HCT116 (cell line): ENCODE measurements around the gene STPG3. TPM values are rescaled to one million over a fixed set of nuclear protein-coding genes. Genes with fewer than 3 reads are reported as not detected.

ENCODE experiments used
- ATAC-seq: fragments of 200-7000 bp; cut with Tn5 transposase; 2 replicates; pipeline ENCODE4 v1.9.1; 2020; ENCODE audit warnings: mild to moderate bottlenecking, moderate library complexity
- BruUV-seq: library from RNA; stranded (reverse); fragments of 400-500 nt; replicated peaks from 2 replicates; lab custom pipeline; 2021; lab: Mats Ljungman, UMichigan
- CTCF ChIA-PET: fragments of 300-600 bp; sonication (Branson Sonifier 250); formaldehyde crosslinking; loops from one replicate; lab custom pipeline; 2021; ENCODE audit warnings: antibody characterized with exemption; lab: Charles Lee
- POLR2A ChIA-PET: fragments of 300-600, 350-600 bp; sonication (Branson Sonifier 250); formaldehyde crosslinking; loops from one replicate; lab custom pipeline; 2021; ENCODE audit warnings: antibody characterized with exemption; lab: Charles Lee
- RAD21 ChIA-PET, 2 experiments: fragments of 300-600 bp; sonication (Branson Sonifier 250); formaldehyde crosslinking; loops; one replicate each; lab custom pipeline; 2023; ENCODE audit warnings: low total read pairs in 2 of 2; ENCODE audit not compliant: uncharacterized antibody in 2 of 2, unreplicated experiment in 2 of 2, low non-redundant PET in 1 of 2; lab: Charles Lee
- DNase-seq: peaks from one replicate; pipeline ENCODE4 v3.0.0-alpha.2; 2010; ENCODE audit warnings: low read depth, low spot score
- H2AFZ ChIP-seq: fragments of 200-600 bp; shearing (Covaris generic), sonication (generic); 2 replicates; pipeline ENCODE4 v1.6.1; 2017; ENCODE audit warnings: low read depth, mixed run types, mixed read lengths, antibody characterized with exemption, low read length; ENCODE audit not compliant: poor library complexity, severe bottlenecking
- H3K27ac ChIP-seq: 2 replicates; pipeline ENCODE4 v1.5.1; 2012; ENCODE audit warnings: low read depth, low read length
- H3K27me3 ChIP-seq: fragments of 200-600 bp; sonication (generic); 2 replicates; pipeline ENCODE4 v1.6.1; 2016; ENCODE audit warnings: mixed run types, low read length, mixed read lengths; ENCODE audit not compliant: insufficient read depth
- H3K36me3 ChIP-seq, 2 experiments: fragments of 200-500 bp in 1 of 2; fragments of 200-600 bp in 1 of 2; sonication (Bioruptor generic) in 1 of 2; sonication (generic) in 1 of 2; 2 replicates each; pipeline versions ENCODE4 v1.5.1 to v1.6.1; 2014 to 2016; ENCODE audit warnings: low read length in 2 of 2, inconsistent platforms in 1 of 2, mixed read lengths in 1 of 2, mixed run types in 1 of 2; ENCODE audit not compliant: insufficient read depth in 2 of 2, control insufficient read depth in 1 of 2
- H3K4me1 ChIP-seq, 2 experiments: fragments of 200-600 bp in 1 of 2; sonication (generic) in 1 of 2; 2 replicates each; pipeline versions ENCODE4 v1.5.1 to v1.6.1; 2012 to 2017; ENCODE audit warnings: low read length in 2 of 2, inconsistent platforms in 1 of 2, mild to moderate bottlenecking in 1 of 2, mixed read lengths in 1 of 2, mixed run types in 1 of 2, moderate library complexity in 1 of 2; ENCODE audit not compliant: insufficient read depth in 2 of 2, control insufficient read depth in 1 of 2
- H3K4me2 ChIP-seq: fragments of 200-600 bp; sonication (generic); 2 replicates; pipeline ENCODE4 v1.6.1; 2017; ENCODE audit warnings: mixed run types, low read length, mixed read lengths
- H3K4me3 ChIP-seq, 2 experiments: fragments of 200-600 bp in 1 of 2; sonication (generic) in 1 of 2; replicated peaks in 1 of 2; 2 replicates each; pipeline ENCODE4 v1.5.1; 2011 to 2016; ENCODE audit warnings: low read length in 2 of 2, control low read depth in 1 of 2, low read depth in 1 of 2, mild to moderate bottlenecking in 1 of 2, mixed read lengths in 1 of 2, mixed run types in 1 of 2
- H3K79me2 ChIP-seq: fragments of 200-600 bp; sonication (generic); 2 replicates; pipeline ENCODE4 v1.6.1; 2017; ENCODE audit warnings: mild to moderate bottlenecking, mixed run types, low read length, moderate library complexity, mixed read lengths; ENCODE audit not compliant: insufficient read depth
- H3K9ac ChIP-seq: fragments of 200-600 bp; sonication (generic); 2 replicates; pipeline ENCODE4 v1.6.1; 2016; ENCODE audit warnings: low read length, mixed read lengths
- H3K9me2 ChIP-seq: fragments of 200-600 bp; sonication (generic), shearing (Covaris generic); 2 replicates; pipeline ENCODE4 v1.6.1; 2017; ENCODE audit warnings: mixed run types, mild to moderate bottlenecking, moderate library complexity; ENCODE audit not compliant: insufficient read depth
- H3K9me3 ChIP-seq, 2 experiments: fragments of 200-500 bp in 1 of 2; fragments of 200-600 bp in 1 of 2; sonication (Bioruptor generic) in 1 of 2; sonication (generic) in 1 of 2; 2 replicates each; pipeline ENCODE4 v1.6.1; 2014 to 2017; ENCODE audit warnings: low read length in 2 of 2, mixed read lengths in 2 of 2, inconsistent platforms in 1 of 2, low read depth in 1 of 2, mild to moderate bottlenecking in 1 of 2, mixed run types in 1 of 2, moderate library complexity in 1 of 2; ENCODE audit not compliant: control insufficient read depth in 1 of 2, insufficient read depth in 1 of 2
- H4K20me1 ChIP-seq: fragments of 200-600 bp; sonication (generic), shearing (Covaris generic); 2 replicates; pipeline ENCODE4 v1.6.1; 2017; ENCODE audit warnings: mixed run types, mild to moderate bottlenecking, moderate library complexity; ENCODE audit not compliant: insufficient read depth
- ATF3 ChIP-seq: IDR thresholded peaks from 2 replicates; pipeline ENCODE4 v1.6.1; 2012
- CEBPB ChIP-seq: IDR thresholded peaks from 2 replicates; pipeline ENCODE4 v1.6.1; 2012; ENCODE audit warnings: low read depth
- CTCF ChIP-seq, 3 experiments: fragments of 200-600 bp in 1 of 3; sonication (generic) in 1 of 3; IDR thresholded peaks in 2 of 3; conservative IDR thresholded peaks in 1 of 3; 2 replicates each; pipeline ENCODE4 v1.5.1; 2012 to 2017; ENCODE audit warnings: low read depth in 2 of 3, low read length in 2 of 3, antibody characterized with exemption in 1 of 3, borderline replicate concordance in 1 of 3, control low read depth in 1 of 3, mild to moderate bottlenecking in 1 of 3, mixed read lengths in 1 of 3, mixed run types in 1 of 3, moderate library complexity in 1 of 3; ENCODE audit not compliant: insufficient read depth in 1 of 3
- ELF1 ChIP-seq: IDR thresholded peaks from 2 replicates; pipeline ENCODE4 v1.6.1; 2012; ENCODE audit warnings: low read depth, borderline replicate concordance
- EZH2 ChIP-seq: fragments of 200-600 bp; sonication (generic); IDR thresholded peaks from 2 replicates; pipeline ENCODE4 v1.6.1; 2017; ENCODE audit warnings: antibody characterized with exemption, mixed run types
- FOSL1 ChIP-seq: IDR thresholded peaks from 2 replicates; pipeline ENCODE4 v1.6.1; 2012; ENCODE audit warnings: low read depth
- JUND ChIP-seq: IDR thresholded peaks from 2 replicates; pipeline ENCODE4 v1.6.1; 2012
- MAX ChIP-seq: IDR thresholded peaks from 2 replicates; pipeline ENCODE4 v1.6.1; 2012
- POLR2A ChIP-seq: IDR thresholded peaks from 2 replicates; pipeline ENCODE4 v1.7.0; 2011; ENCODE audit warnings: borderline replicate concordance; ENCODE audit not compliant: insufficient read depth, insufficient read length; ENCODE audit errors: extremely low read depth
- TCF7L2 ChIP-seq: IDR thresholded peaks from 2 replicates; pipeline ENCODE4 v1.7.0; 2011; ENCODE audit warnings: borderline replicate concordance, inconsistent platforms; ENCODE audit not compliant: insufficient read depth, insufficient read length; ENCODE audit errors: extremely low read depth
- YY1 ChIP-seq: IDR thresholded peaks from 2 replicates; pipeline ENCODE4 v1.6.1; 2011; ENCODE audit warnings: low read length, low read depth, moderate library complexity, mild to moderate bottlenecking; ENCODE audit not compliant: insufficient replicate concordance; ENCODE audit errors: extremely low read depth
- ZNF274 ChIP-seq: fragments of 200-500 bp; sonication (Bioruptor generic); IDR thresholded peaks from 2 replicates; pipeline ENCODE4 v1.6.1; 2014; ENCODE audit warnings: mild to moderate bottlenecking, low read depth, low read length, inconsistent platforms
- intact Hi-C: fragments of 100-400 bp; cut with micrococcal nuclease; formaldehyde crosslinking; loops from 2 replicates; pipeline ENCODE4 v1.10.0; 2022
- total RNA-seq: library from RNA; stranded (reverse); gene quantifications from one replicate; pipeline ENCODE4 v1.2.1, GENCODE V29; 2021; ENCODE audit not compliant: unreplicated experiment

The STPG3 gene
- total RNA-seq, 1 experiment from 2014 or later: not detected

GRCh38 chr9:137273095-137273490 lies 22.0 kb downstream of the STPG3 start:
- peaks cover 8 to 20% of the 10 kb centered on the region in 2 experiments; a peak in 3 of 4 replicates for H3K36me3 ChIP-seq
- H3K4me1 ChIP-seq: peaks cover 31 to 38% of the 10 kb centered on the region in 2 experiments
- H3K4me3 ChIP-seq: no peak overlapping the region
- H3K9ac ChIP-seq: no peak overlapping the region
- POLR2A ChIA-PET: interaction anchor here (0.7 kb wide), 1 partner anchor 206 kb away, joined by 4 read pairs; no protein-coding TSS in a partner anchor
- no peaks in the 10 kb centered on the region for H3K9me2 ChIP-seq
- TF ChIP-seq EZH2 (no peak), ELF1 (no peak), MAX (no peak), POLR2A (no peak), CTCF (IDR thresholded peaks at IDR 0.05 in 2 of 3, conservative IDR thresholded peaks at IDR 0.05 in 1 of 3; ENCODE audit: borderline replicate concordance in 1 of 3, insufficient read depth in 1 of 3, low read depth in 2 of 3, low read length in 2 of 3) (no peak), ATF3 (no peak), FOSL1 (no peak), TCF7L2 (no peak), CEBPB (no peak), ZNF274 (no peak), YY1 (no peak), JUND (no peak)
- RAD21 ChIA-PET: no interaction called here
- BruUV-seq: no TSS peak
- CTCF ChIA-PET: interaction anchor here (1.2 kb wide), 1 partner anchor 14 kb away, joined by 3 read pairs; no protein-coding TSS in a partner anchor
- no peak for ATAC-seq
- intact Hi-C loops: no loop called here
- no peaks in the 10 kb centered on the region for H3K9me3 ChIP-seq
- no peaks in the 10 kb centered on the region for H3K27me3 ChIP-seq
- H3K79me2 ChIP-seq: peaks cover 5% of the 10 kb centered on the region
- H3K27ac ChIP-seq: no peak overlapping the region; the same call in 1 of the 2 replicates
- H2AFZ ChIP-seq: no peak overlapping the region
- no peaks in the 10 kb centered on the region for H4K20me1 ChIP-seq
- DNase-seq: no peak
- H3K4me2 ChIP-seq: no peak overlapping the region
